GM12891 (cell line): ENCODE results near the gene LRP1B.

Experiments used
- POLR2A ChIP-seq: IDR thresholded peaks from 2 replicates; pipeline ENCODE4 v1.6.1; 2011; ENCODE audit warnings: low read depth, low read length, control low read depth
- POLR2AphosphoS5 ChIP-seq: IDR thresholded peaks from 2 replicates; pipeline ENCODE4 v1.6.1; 2011; ENCODE audit warnings: low read depth, low read length, control low read depth
- TAF1 ChIP-seq: IDR thresholded peaks from 2 replicates; pipeline ENCODE4 v1.6.1; 2011; ENCODE audit warnings: low read depth, low read length, control low read depth

DNA sequence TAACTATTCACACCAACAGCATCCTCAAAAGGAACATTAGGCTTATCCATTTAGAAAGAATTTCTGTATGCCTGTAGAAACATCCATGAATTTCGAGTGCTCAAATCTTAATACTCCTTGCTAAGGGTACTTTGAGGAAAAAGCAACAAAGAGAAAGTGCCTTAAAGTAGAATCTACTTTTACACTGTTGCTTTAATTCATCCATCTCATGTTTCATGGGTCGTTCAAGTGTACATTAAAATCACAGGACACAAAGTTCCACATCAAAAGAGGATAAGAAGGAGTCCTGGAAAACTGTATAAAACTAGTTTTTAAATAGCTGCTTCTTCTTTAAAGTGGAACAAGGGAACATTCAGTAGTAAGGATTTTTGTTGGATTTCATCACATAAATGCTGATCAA is 54.5 kb downstream of the LRP1B start:
- TF ChIP-seq TAF1 = no peak
- TF ChIP-seq POLR2A = no peak
- no peak for TF ChIP-seq POLR2AphosphoS5
